Smooth muscle cell of bladder (primary cell): Measurements from ENCODE around the gene SRGN. TPM values are rescaled to one million over a fixed set of nuclear protein-coding genes. Genes with fewer than 3 reads are reported as not detected.

Experiments used
- total RNA-seq: library from RNA; depleted of rRNA; stranded (reverse); fragments of >200 nt; gene quantifications from 2 replicates; pipeline ENCODE4 v1.2.3, GENCODE V29; 2014

SRGN gene, protein sequence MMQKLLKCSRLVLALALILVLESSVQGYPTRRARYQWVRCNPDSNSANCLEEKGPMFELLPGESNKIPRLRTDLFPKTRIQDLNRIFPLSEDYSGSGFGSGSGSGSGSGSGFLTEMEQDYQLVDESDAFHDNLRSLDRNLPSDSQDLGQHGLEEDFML
- total RNA-seq: 36.7 and 87.9 TPM in 2 replicates

GRCh38 chr10:69087590-69088470 is at the start of gene SRGN:
Gene SRGN, plus strand, starts transcription at chr10:69088103. Its CDS starts 55 bp downstream, at chr10:69088158.

DNA sequence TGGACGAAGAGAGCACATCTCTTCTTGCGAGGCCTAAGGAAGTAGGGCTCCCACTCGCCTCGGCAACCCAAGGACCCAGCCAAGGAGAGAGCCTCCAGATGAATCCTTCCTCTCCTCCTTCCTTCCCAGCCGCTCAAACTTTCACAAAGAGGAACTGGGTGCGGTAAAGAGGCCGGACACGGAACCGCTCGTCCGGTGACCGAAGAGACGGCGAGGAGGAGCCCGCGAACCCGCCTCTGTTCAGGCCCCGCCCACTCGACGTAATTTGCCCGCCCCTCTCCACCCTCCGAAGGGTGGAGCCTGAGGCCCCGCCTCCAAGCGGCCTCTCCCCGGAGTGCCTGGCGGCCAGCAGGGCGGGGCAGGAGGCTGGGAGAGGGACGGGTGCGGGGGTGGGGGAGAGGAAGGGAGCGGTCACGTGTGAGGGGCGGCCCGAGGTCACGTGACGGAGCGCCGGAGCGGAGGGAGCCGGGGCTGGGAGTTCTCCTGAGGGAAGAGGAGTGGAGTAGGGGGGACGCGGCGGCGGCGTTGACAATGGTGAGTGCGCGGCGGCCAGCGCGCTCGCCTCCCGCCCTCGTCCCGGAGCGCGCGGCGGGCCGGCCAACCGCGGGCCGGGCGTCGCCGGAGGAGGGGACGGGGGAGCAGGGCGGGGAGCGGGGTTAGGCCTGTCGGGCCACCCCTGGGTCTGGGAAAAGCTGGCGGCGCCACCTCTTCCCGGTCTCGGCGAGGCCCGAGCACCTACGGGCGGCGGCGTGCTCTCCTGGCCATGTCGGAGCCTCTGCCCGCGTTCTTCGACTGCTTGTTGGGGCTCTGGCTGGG is 36.1 kb downstream of the SRGN start, which contains the start of gene VPS26A:
VPS26A (plus strand) TSS at position 432 of the 816 bp plus-strand sequence; CDS start at position 532, 100 bp downstream.

Other genes starting within 250 kb of the SRGN start
- gene DDX50, start 186.8 kb upstream of the SRGN start, total RNA-seq: 55.9 and 65.8 TPM in 2 replicates
- 49.2 and 66.1 TPM in 2 replicates for gene DDX21, start 131.9 kb upstream of the SRGN start, total RNA-seq
- gene KIFBP, start 99.3 kb upstream of the SRGN start, total RNA-seq: 19.8 and 22.9 TPM in 2 replicates
- 21.2 and 26.9 TPM in 2 replicates for gene VPS26A, start 36.1 kb downstream of the SRGN start, total RNA-seq
- gene SUPV3L1, start 92.1 kb downstream of the SRGN start, total RNA-seq: 32.1 and 38.5 TPM in 2 replicates
- 0.28 and 0.74 TPM in 2 replicates for gene HKDC1, start 132.2 kb downstream of the SRGN start, total RNA-seq
- gene HK1, start 190.4 kb downstream of the SRGN start, total RNA-seq: 131 and 169 TPM in 2 replicates